Left renal pelvis (tissue), 4 donors: ENCODE measurements around the gene BAHCC1. TPM values are rescaled to one million over a fixed set of nuclear protein-coding genes. Genes with fewer than 3 reads are reported as not detected.

Experiments
- DNase-seq, 4 donors: peaks; one replicate each; pipeline ENCODE4 v3.0.0-alpha.2; 2013; ENCODE audit warnings: low read depth in 4 of 4, low spot score in 3 of 4
- polyA plus RNA-seq, 4 donors: library from polyadenylated mRNA; unstranded; fragments of 120-200 nt; gene quantifications; one replicate each; pipeline ENCODE4 v1.2.1, GENCODE V29; 2013; ENCODE audit not compliant: insufficient read length in 4 of 4

Gene BAHCC1
- polyA plus RNA-seq, 4 donors, result 15.3 to 31.2 (median 17.6) TPM

GRCh38 chr17:81396722-81397313 lies 1.6 kb downstream of the BAHCC1 start:
- DNase-seq, result no peak

DNA sequence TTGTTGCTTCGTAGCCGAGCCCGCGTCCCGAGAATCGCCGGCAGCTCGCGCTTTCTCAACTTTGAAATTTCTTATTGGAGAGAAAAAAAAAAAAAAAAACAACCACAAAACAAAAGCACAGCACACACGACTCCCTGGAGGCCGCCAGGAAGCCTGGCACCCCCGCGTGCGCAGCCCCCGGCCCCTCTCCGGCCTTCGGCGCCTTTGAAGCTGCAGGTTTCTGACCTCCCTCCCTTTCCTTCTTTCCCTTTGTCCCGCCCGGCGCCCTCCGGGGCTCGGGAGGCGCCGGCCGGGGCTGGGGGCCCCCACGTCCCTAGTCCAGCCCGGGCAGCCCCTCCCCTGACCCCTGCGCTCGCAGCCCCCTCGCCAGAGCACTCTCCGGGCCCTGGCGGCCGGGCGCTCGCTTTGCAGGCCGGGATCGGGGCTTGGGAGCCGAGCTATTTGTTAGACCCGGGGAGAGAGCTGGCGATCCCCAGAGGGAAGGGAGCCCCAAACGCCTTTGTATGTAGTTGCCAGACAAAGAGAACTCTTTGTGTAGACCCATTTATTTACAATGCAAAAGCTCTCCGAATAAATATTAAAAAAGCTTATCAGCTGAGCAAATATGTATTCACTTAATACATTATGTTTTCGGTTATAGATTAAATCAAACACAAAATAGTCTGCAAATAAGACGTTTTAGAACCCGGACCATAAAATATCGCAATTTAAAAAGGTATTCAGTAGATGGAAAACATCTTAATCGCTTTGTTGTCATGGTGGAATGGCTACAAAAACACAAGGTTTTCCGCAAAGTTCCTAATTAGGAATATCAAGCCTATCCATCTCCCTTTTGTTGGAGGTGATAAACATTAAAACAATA lies 2.3 kb downstream of the BAHCC1 start:
- DNase-seq, result no peak

DNA sequence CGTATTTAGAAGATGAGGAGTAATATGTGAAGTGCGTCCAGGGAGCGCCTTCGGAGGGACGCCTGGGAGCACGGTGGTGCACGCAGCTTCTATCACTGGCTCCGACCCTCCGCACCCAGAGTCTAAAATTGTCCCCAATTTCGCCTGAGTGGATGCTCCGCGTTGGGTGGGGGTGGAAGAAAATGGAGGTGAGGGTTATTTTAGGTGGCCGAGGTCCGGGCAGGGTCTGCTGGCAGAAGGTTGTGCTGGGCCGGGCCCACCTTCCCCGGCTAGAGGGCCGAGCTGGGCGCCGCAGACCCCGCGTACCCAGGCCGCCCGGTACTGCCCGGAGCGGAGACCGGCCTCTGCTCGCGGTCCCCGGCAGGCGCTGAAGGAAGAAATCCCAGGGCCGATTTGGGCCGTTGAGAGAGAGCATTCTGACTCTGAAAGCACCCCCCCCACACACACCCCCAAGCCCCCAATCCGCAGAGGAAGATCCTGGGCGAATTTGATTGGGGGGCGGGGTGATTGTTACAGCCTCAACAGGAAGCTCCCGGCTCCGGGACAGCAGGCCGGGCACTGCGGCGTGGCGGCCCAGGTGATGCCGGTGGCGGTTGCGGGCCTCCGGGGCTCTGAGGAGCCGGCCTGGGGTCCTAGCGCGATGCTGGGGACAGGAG lies 3.0 kb downstream of the BAHCC1 start:
- no peak for DNase-seq

GRCh38 chr17:81398832-81399411 lies 3.7 kb downstream of the BAHCC1 start:
- DNase-seq, result no peak

DNA sequence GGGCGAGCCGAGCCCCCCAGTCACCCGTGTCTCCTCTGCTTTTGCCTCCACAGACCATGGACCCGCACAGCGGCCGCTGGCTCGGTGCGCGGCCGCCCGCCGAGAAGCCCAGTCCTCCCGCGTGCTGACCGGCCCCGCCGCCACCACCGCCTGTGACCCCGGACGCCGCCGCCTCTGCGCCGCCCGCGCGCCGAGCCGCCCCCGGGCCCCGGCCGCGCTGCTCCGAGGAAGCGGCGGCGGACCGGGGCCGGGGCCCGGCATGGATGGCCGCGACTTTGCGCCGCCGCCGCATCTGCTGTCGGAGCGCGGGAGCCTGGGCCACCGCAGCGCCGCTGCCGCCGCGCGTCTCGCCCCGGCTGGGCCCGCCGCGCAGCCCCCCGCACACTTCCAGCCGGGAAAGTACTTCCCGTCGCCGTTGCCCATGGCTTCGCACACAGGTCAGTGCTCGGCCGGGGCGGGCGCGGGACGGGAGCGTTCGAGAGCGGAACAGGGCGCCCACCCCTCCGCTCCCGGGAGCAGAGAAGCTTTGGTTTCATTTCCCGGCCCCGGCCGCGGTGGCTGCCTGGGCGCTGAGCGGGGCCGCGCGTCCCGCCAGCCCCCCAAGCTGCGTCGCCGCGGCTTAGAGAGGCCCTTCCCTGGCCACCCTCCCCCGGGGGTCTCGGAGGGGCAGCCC lies 4.4 kb downstream of the BAHCC1 start:
- no peak for DNase-seq

GRCh38 chr17:81400154-81400977 lies 5.1 kb downstream of the BAHCC1 start:
- no peak for DNase-seq

GRCh38 chr17:81400996-81401722 lies 5.9 kb downstream of the BAHCC1 start:
- no peak for DNase-seq

DNA sequence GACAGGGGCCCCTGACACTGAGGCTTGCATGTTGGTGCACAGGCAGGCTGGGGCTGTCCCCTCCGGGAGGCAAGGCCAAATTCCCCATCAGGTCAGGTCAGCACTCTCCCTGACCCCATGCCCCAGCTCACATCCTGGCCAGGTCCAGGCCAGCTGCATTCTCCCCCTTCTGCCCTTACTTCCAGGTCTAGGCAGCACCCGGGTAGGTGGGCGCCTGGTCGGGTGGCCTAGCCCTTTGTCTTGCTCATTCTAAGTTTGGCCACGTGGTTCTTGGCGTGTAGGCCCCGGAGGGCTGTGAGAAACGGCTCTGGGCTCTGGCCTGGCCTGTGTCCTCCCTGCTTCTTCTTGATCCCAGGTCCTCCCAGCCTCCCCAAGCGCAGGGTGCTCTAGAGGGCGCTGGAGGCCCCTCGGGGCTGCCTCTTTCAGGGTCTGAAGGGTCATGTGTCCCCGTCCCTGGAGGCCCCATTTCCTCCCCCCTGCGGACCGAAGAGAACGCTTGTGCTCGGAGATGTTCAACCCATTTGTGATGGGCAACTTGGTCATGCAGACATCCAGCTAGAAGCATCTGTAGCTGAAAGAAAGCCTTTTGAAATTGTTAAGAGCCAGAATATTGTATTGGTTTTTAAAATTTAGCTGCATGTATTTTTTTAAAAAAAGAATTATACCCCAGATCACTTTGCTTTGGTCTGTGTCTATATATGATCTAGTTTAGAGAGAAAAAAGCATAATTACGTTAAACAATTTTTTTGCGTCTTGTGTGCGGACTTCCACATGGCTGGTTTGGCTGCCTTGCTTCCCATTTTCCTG lies 6.7 kb downstream of the BAHCC1 start:
- DNase-seq, result no peak

GRCh38 chr17:81402530-81402941 lies 7.3 kb downstream of the BAHCC1 start:
- DNase-seq, result no peak

DNA sequence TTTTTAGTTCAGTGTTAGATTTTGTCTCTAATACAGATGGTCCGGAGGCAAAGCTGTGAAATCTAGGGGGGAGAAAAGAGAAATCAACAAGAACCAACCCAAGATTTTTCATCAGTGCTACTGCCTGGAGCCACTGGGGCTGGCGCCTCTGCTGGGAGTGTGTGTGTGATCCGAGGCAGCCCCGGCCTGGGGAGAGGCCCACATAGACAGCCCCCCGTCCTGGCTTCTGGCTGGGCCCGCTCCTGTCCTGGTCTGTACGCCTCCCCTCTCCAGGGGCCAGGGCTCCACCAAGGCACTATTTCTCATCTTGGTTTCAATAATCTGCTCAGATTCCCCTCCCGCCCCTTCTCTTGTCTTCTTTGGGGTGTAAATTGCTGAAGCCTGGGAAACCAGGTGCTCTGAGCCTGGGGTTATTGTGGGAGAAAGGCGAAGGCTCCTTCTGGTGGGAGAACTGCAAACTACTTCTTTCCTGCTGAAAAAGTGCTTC lies 7.8 kb downstream of the BAHCC1 start:
- no peak for DNase-seq

DNA sequence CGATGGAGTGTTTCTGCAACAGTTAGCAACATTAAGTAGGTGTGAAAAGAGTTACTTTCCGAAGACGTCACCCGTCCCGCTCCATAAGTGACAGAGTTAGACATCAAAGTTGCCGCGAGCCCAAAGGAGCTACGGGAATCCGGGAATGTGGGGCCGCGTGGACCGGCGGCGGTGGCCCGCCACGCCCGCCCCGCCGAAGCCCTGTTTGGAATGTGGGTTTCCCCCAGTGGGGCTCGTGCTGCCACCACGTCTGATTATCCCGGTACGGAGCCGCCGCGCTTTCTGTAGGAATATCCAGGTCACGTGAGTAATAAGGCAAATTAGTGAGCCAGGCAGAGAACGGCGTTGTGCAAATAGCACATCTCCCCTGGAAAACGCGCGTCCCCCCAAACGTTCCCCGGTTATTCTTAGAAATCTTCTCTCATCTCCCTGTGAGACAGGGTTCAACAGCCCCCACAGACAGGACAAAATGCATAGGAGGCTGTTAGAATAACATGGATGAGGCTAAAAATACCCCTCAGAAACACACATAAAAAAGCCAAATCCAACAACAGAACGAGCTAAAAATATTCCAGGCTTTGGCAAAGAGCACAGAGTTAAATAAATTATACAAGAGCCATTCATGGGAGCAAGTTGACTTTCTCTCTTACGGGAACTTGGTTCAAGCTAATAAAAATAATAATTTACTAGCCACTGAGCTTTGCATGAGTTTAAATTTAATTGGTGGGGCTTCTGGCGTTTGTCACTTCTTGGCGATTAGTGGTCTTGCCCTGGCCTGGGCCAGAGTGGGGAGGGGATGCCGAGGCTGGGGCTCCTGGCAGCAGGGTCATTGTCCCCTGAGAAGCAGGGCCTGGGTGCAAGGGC lies 8.6 kb downstream of the BAHCC1 start:
- DNase-seq, result no peak

- DNase-seq, result no peak
Measured at GRCh38 chr17:81404558-81405165, 9.4 kb downstream of the BAHCC1 start.

DNA sequence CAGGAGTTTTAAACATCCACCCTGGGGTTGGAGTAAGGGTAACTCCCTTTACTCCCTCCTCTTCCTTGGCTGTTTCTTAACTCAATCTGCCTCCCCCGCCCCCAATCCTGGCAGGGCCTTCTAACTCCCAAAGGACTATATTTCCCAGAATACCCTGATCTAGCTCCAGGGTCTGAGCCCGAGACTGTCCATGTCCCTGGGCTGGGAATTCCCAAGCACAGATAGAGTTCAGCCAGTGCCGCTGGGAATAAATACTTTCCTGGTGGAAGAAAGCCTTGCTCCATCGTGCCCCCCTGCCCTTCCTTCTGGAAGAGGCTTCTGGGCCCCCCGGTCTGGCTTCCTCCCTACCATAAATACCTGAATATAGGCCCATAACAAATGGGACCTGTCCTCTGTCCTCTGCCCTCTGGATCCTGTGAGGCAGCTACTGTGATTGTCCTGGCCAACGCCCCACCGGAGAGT lies 10.2 kb downstream of the BAHCC1 start:
- no peak for DNase-seq

DNA sequence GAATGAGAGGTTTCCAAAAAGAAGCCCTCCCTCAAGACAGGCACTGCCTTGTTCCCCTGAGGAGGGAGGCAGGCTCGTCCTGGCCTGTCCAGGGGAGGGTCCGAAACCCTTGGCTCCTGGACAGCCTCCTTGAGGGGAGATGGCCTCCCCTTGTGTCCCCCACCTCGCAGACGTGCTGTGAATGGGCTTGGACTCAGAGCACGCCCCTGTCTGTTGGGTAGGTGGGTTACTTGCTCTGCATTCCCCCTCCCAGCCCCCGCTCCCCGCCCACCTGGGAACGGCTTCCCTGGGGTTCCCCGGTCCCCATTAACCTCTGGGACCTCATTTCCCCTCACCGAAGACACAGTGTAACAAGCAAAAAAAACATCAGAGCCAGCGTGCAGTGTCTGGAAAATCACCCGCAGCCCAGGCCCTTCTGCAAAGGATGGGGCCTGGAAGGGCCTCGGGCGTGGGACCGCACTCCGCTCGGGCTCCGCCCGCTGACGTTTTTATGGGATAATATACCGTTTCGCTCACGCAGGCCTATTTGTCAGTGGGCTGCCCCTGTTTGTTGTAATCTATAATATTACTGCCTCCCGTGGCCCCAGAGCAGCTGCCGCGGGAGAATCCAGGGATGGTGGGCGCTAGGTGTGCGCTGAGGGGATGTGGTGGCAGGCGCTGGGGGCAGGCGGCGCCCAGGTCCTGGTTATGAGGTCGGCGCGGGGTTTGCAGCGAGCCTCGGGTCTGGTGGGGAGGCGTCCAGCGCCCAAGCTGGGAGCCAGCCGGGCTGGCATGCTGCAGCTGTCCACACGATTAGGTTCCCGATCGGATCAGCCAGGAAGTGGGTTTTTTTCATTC lies 11.1 kb downstream of the BAHCC1 start:
- DNase-seq, result no peak

- no peak for DNase-seq
Measured at GRCh38 chr17:81408049-81408448, 12.8 kb downstream of the BAHCC1 start.
